Activated gamma-delta T cell treated with anti-CD3 and anti-CD28 coated beads, Interleukin-2, amount 50 U/mL, for 16 hours (primary cell): ENCODE measurements around the gene ATP9B.
"Not testable (repeated sequence)": the region's sequence is repeated elsewhere in the genome, so short reads cannot be mapped to it uniquely, and the experiment has no call there.

Experiments
- DNase-seq: peaks from one replicate; pipeline ENCODE4 v3.0.0-alpha.2; 2020; ENCODE audit warnings: low read depth

The ATP9B gene

GRCh38 chr18:79071503-79072210 is 2.5 kb downstream of the ATP9B start:
- no peak for DNase-seq

- DNase-seq, result not testable (repeated sequence)
Observed at GRCh38 chr18:79072655-79073054, 3.5 kb downstream of the ATP9B start.

GRCh38 chr18:79077181-79077580 is 8.0 kb downstream of the ATP9B start:
- DNase-seq, result no peak

- DNase-seq, result not testable (repeated sequence)
Observed at GRCh38 chr18:79078791-79079190, 9.6 kb downstream of the ATP9B start.

GRCh38 chr18:79092874-79093273 is 23.7 kb downstream of the ATP9B start:
- no peak for DNase-seq

- no peak for DNase-seq
Observed at GRCh38 chr18:79093986-79094385, 24.8 kb downstream of the ATP9B start.

GRCh38 chr18:79095216-79095615 is 26.0 kb downstream of the ATP9B start:
- DNase-seq, result no peak

- DNase-seq, result no peak
Observed at GRCh38 chr18:79100944-79101343, 31.8 kb downstream of the ATP9B start.

GRCh38 chr18:79102886-79103285 is 33.7 kb downstream of the ATP9B start:
- no peak for DNase-seq

GRCh38 chr18:79104137-79104536 is 34.9 kb downstream of the ATP9B start:
- DNase-seq, result no peak

GRCh38 chr18:79105455-79105854 is 36.3 kb downstream of the ATP9B start:
- no peak for DNase-seq

GRCh38 chr18:79106084-79106483 is 36.9 kb downstream of the ATP9B start:
- DNase-seq, result no peak

GRCh38 chr18:79107886-79108285 is 38.7 kb downstream of the ATP9B start:
- DNase-seq, result no peak

GRCh38 chr18:79108549-79109215 is 39.5 kb downstream of the ATP9B start:
- no peak for DNase-seq

- no peak for DNase-seq
Observed at GRCh38 chr18:79111483-79111882, 42.3 kb downstream of the ATP9B start.

GRCh38 chr18:79117385-79117784 is 48.2 kb downstream of the ATP9B start:
- no peak for DNase-seq

GRCh38 chr18:79117788-79118187 is 48.6 kb downstream of the ATP9B start:
- DNase-seq, result no peak

GRCh38 chr18:79118797-79119196 is 49.6 kb downstream of the ATP9B start:
- DNase-seq, result no peak

GRCh38 chr18:79121746-79122474 is 52.7 kb downstream of the ATP9B start:
- DNase-seq, result no peak

GRCh38 chr18:79123948-79124347 is 54.8 kb downstream of the ATP9B start:
- DNase-seq, result no peak

GRCh38 chr18:79129120-79129519 is 59.9 kb downstream of the ATP9B start:
- DNase-seq, result no peak

- DNase-seq, result no peak
Observed at GRCh38 chr18:79133724-79134123, 64.5 kb downstream of the ATP9B start.

GRCh38 chr18:79135924-79136323 is 66.7 kb downstream of the ATP9B start:
- DNase-seq, result no peak
